CD4-positive, CD25-positive, alpha-beta regulatory T cell (primary cell): ENCODE data around the gene MCEE. TPM values are rescaled to one million over a fixed set of nuclear protein-coding genes. Genes with fewer than 3 reads are reported as not detected.

Experiments
- ATAC-seq, 2 donors: fragments of 150-1000 bp; cut with Tn5 transposase; one replicate each; pipeline ENCODE4 v1.10.0; 2021; ENCODE audit warnings: low read depth in 2 of 2, moderate number of reproducible peaks in 2 of 2, moderate library complexity in 1 of 2
- DNase-seq, 3 donors: peaks; one replicate each; pipeline versions ENCODE4 v3.0.0 to v3.0.0-alpha.2; 2012 to 2022; ENCODE audit warnings: mixed read lengths in 1 of 3
- H3K27ac ChIP-seq: one replicate; pipeline ENCODE4 v1.7.0; 2013; ENCODE audit warnings: mild to moderate bottlenecking, low read length; ENCODE audit not compliant: insufficient read depth, poor library complexity, severe bottlenecking
- H3K27me3 ChIP-seq: one replicate; pipeline ENCODE4 v1.7.0; 2013; ENCODE audit warnings: low read length; ENCODE audit not compliant: control insufficient read depth, insufficient read depth
- H3K36me3 ChIP-seq: one replicate; pipeline ENCODE4 v1.7.0; 2013; ENCODE audit warnings: mild to moderate bottlenecking, low read length, moderate library complexity; ENCODE audit not compliant: control insufficient read depth, insufficient read depth
- H3K4me1 ChIP-seq: 2 replicates; pipeline ENCODE4 v1.7.0; 2013; ENCODE audit warnings: mild to moderate bottlenecking, low read length; ENCODE audit not compliant: insufficient read depth, control insufficient read depth, poor library complexity, severe bottlenecking
- H3K4me3 ChIP-seq: one replicate; pipeline ENCODE4 v1.7.0; 2013; ENCODE audit warnings: low read depth, mild to moderate bottlenecking, low read length, moderate library complexity
- H3K9me3 ChIP-seq, 2 experiments: 1 replicate in 1 of 2; 2 replicates in 1 of 2; pipeline ENCODE4 v1.7.0; 2013; ENCODE audit warnings: low read length in 2 of 2, mild to moderate bottlenecking in 1 of 2, moderate library complexity in 1 of 2; ENCODE audit not compliant: control insufficient read depth in 2 of 2
- H3K27ac Mint-ChIP-seq, 3 donors: one replicate each; pipeline ENCODE4 v1.8.0; 2020 to 2022; ENCODE audit warnings: mild to moderate bottlenecking in 3 of 3, mixed read lengths in 3 of 3, moderate library complexity in 2 of 3
- H3K27me3 Mint-ChIP-seq: one replicate; pipeline ENCODE4 v1.8.0; 2022; ENCODE audit warnings: mild to moderate bottlenecking, mixed read lengths
- H3K36me3 Mint-ChIP-seq: one replicate; pipeline ENCODE4 v1.8.0; 2020; ENCODE audit warnings: mixed read lengths
- H3K4me1 Mint-ChIP-seq, 4 donors: one replicate each; pipeline ENCODE4 v1.8.0; 2020 to 2022; ENCODE audit warnings: mixed read lengths in 4 of 4, mild to moderate bottlenecking in 1 of 4
- H3K4me3 Mint-ChIP-seq, 4 donors: one replicate each; pipeline ENCODE4 v1.8.0; 2020 to 2022; ENCODE audit warnings: mild to moderate bottlenecking in 4 of 4, mixed read lengths in 4 of 4, moderate library complexity in 3 of 4
- H3K9me3 Mint-ChIP-seq, 7 donors: one replicate each; pipeline ENCODE4 v1.8.0; 2020 to 2022; ENCODE audit warnings: mixed read lengths in 7 of 7, mild to moderate bottlenecking in 3 of 7, moderate library complexity in 2 of 7
- polyA plus RNA-seq, 4 donors: library from polyadenylated mRNA; unstranded; fragments of 300-500 nt; fragmentation: Illumina TruSeq; gene quantifications; one replicate each; pipeline ENCODE4 v1.2.3, GENCODE V29; 2021
- total RNA-seq: library from RNA; stranded (reverse); gene quantifications from one replicate; pipeline ENCODE4 v1.2.3, GENCODE V29; 2022

MCEE gene
- total and polyA plus RNA-seq, 5 donors from 2014 or later: 12.8 to 38.2 (median 30.3) TPM

- no peaks in the 10 kb centered on the region for H3K27me3 Mint-ChIP-seq
- H3K4me1 Mint-ChIP-seq: peaks cover 15 to 49% (median 31%) of the 10 kb centered on the region in 4 donors
- H3K27me3 ChIP-seq: no peaks in the 10 kb centered on the region
- DNase-seq (no peak), ATAC-seq (no peak)
- H3K4me1 ChIP-seq: peaks cover 37% of the 10 kb centered on the region
- no peaks in the 10 kb centered on the region for H3K9me3 ChIP-seq
- H3K36me3 Mint-ChIP-seq: peaks cover 40% of the 10 kb centered on the region
- no peak overlapping the region for H3K4me3 ChIP-seq
- no peak overlapping the region for H3K27ac Mint-ChIP-seq
- H3K4me3 Mint-ChIP-seq: no peak overlapping the region
- H3K9me3 Mint-ChIP-seq: no peaks in the 10 kb centered on the region
- peaks cover 45% of the 10 kb centered on the region for H3K36me3 ChIP-seq
- H3K27ac ChIP-seq: no peak overlapping the region
Observed at GRCh38 chr2:71074893-71075395, 55.1 kb downstream of the MCEE start.

- Histone ChIP-seq H3K27ac (peak overlapping the region; percentile 82), H3K9me3 (no peaks in the 10 kb centered on the region), H3K27me3 (no peaks in the 10 kb centered on the region), H3K4me3 (no peak overlapping the region), H3K36me3 (peaks cover 40% of the 10 kb centered on the region), H3K4me1 (peaks cover 50% of the 10 kb centered on the region)
- ATAC-seq: no peak
- no peaks in the 10 kb centered on the region for H3K9me3 Mint-ChIP-seq
- H3K27me3 Mint-ChIP-seq: no peaks in the 10 kb centered on the region
- H3K27ac Mint-ChIP-seq: peak overlapping the region; percentile 76 to 80 (median 79)
- H3K4me1 Mint-ChIP-seq: peaks cover 25 to 60% (median 42%) of the 10 kb centered on the region in 4 donors
- peak overlapping the region in 3 of 4 donors; percentile 5 to 71 (median 70) for H3K4me3 Mint-ChIP-seq
- peaks cover 34% of the 10 kb centered on the region for H3K36me3 Mint-ChIP-seq
- DNase-seq: no peak
Observed at GRCh38 chr2:71073475-71073874, 56.6 kb downstream of the MCEE start.

- Histone ChIP-seq H3K9me3 (no peaks in the 10 kb centered on the region), H3K27me3 (no peaks in the 10 kb centered on the region), H3K27ac (peak overlapping the region; percentile 82), H3K4me3 (peak overlapping the region; percentile 75), H3K4me1 (peaks cover 54% of the 10 kb centered on the region), H3K36me3 (peaks cover 32% of the 10 kb centered on the region)
- DNase-seq (no peak), ATAC-seq (no peak)
- H3K9me3 Mint-ChIP-seq: no peaks in the 10 kb centered on the region
- peak overlapping the region; percentile 80 to 100 (median 92) for H3K27ac Mint-ChIP-seq
- H3K4me1 Mint-ChIP-seq: peaks cover 25 to 67% (median 46%) of the 10 kb centered on the region in 4 donors
- H3K4me3 Mint-ChIP-seq: peak overlapping the region in 3 of 4 donors; percentile 46 to 97 (median 93)
- peaks cover 30% of the 10 kb centered on the region for H3K36me3 Mint-ChIP-seq
- H3K27me3 Mint-ChIP-seq: peaks cover 4% of the 10 kb centered on the region
Observed at GRCh38 chr2:71072492-71072891, 57.5 kb downstream of the MCEE start.

- Histone ChIP-seq H3K27me3 (no peaks in the 10 kb centered on the region), H3K4me1 (peaks cover 55% of the 10 kb centered on the region), H3K9me3 (no peaks in the 10 kb centered on the region), H3K36me3 (peaks cover 26% of the 10 kb centered on the region), H3K27ac (peak overlapping the region; percentile 82), H3K4me3 (peak overlapping the region; percentile 75)
- DNase-seq (peak; percentile 48 to 58 (median 49)), ATAC-seq (no peak)
- peak overlapping the region; percentile 92 to 100 (median 94) for H3K27ac Mint-ChIP-seq
- H3K36me3 Mint-ChIP-seq: peaks cover 24% of the 10 kb centered on the region
- no peaks in the 10 kb centered on the region for H3K9me3 Mint-ChIP-seq
- peaks cover 25 to 70% (median 46%) of the 10 kb centered on the region in 4 donors for H3K4me1 Mint-ChIP-seq
- peak overlapping the region; percentile 89 to 97 (median 94) for H3K4me3 Mint-ChIP-seq
- H3K27me3 Mint-ChIP-seq: peaks cover 4% of the 10 kb centered on the region
Observed at GRCh38 chr2:71071681-71072398, 58.2 kb downstream of the MCEE start.

DNA sequence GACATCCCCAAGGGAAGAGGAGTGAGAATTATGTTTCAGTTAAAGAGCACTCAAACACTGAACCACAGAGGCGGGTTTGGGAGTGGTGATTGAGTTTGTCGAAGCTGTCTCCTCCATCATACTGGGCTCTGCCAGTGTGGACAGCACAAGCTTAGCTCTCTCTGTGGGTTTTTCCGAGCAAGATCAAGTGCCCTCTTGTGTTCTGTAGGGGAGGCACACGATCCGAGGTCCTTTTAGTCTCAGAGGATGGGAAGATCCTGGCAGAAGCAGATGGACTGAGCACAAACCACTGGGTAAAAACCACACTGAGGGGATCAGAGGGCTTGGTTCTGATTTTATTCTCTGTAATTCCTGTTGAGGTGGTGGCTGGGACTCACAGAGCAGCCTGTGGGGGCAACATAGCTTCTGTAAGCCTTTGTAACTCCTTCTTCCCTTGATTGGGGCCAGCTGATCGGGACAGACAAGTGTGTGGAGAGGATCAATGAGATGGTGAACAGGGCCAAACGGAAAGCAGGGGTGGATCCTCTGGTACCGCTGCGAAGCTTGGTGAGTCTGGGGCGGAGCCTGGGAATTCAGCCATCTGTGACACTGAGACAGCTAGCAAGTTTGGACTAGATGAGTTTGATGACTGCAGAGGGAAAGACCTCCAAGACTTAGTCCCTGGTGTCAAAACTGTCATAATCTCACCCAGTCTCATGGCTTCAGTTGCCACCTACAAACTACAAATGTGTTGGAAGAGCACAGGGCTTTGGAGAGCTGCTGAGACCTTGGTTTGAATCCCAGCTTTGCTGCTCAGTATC, 59.5 kb downstream of the MCEE start:
- Mint-ChIP-seq H3K27me3 (peaks cover 4% of the 10 kb centered on the region), H3K9me3 (no peaks in the 10 kb centered on the region), H3K36me3 (peaks cover 19% of the 10 kb centered on the region), H3K4me3 (peak overlapping the region; percentile 93 to 97 (median 96)), H3K4me1 (peaks cover 25 to 71% (median 47%) of the 10 kb centered on the region in 4 donors), H3K27ac (peak overlapping the region; percentile 84 to 99 (median 92))
- Histone ChIP-seq H3K27ac (peak overlapping the region; percentile 82), H3K27me3 (no peaks in the 10 kb centered on the region), H3K4me3 (no peak overlapping the region), H3K36me3 (peaks cover 13% of the 10 kb centered on the region), H3K9me3 (no peaks in the 10 kb centered on the region), H3K4me1 (peaks cover 55% of the 10 kb centered on the region)
- ATAC-seq: no peak
- DNase-seq: no peak

DNA sequence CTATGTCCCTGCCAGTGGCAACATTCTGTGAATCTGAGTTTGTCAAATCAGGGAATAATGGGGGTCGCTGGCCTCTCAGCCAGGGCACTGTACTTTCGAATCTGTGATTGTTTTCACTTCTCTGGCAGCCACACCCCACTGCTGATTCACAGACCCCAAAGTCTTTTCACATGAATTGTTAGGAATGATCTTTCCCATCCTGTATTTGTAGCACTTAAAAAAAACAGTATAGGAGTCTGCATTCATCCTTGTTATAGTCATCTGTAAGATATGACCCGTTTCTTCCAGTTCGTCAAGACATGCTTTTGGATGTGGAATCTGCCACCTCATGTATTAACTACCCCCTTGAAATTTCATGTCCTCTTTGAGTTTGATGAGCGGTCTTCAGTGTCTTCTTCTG, 60.7 kb downstream of the MCEE start:
- Histone ChIP-seq H3K9me3 (no peaks in the 10 kb centered on the region), H3K27me3 (no peaks in the 10 kb centered on the region), H3K36me3 (peaks cover 6% of the 10 kb centered on the region), H3K27ac (peak overlapping the region; percentile 95), H3K4me1 (peaks cover 55% of the 10 kb centered on the region), H3K4me3 (peak overlapping the region; percentile 92)
- Mint-ChIP-seq H3K4me3 (peak overlapping the region; percentile 93 to 97 (median 96)), H3K27me3 (peaks cover 9% of the 10 kb centered on the region), H3K27ac (peak overlapping the region; percentile 18 to 100 (median 99)), H3K4me1 (peaks cover 25 to 68% (median 47%) of the 10 kb centered on the region in 4 donors), H3K36me3 (peaks cover 15% of the 10 kb centered on the region), H3K9me3 (no peaks in the 10 kb centered on the region)
- no peak for DNase-seq
- ATAC-seq: no peak

DNA sequence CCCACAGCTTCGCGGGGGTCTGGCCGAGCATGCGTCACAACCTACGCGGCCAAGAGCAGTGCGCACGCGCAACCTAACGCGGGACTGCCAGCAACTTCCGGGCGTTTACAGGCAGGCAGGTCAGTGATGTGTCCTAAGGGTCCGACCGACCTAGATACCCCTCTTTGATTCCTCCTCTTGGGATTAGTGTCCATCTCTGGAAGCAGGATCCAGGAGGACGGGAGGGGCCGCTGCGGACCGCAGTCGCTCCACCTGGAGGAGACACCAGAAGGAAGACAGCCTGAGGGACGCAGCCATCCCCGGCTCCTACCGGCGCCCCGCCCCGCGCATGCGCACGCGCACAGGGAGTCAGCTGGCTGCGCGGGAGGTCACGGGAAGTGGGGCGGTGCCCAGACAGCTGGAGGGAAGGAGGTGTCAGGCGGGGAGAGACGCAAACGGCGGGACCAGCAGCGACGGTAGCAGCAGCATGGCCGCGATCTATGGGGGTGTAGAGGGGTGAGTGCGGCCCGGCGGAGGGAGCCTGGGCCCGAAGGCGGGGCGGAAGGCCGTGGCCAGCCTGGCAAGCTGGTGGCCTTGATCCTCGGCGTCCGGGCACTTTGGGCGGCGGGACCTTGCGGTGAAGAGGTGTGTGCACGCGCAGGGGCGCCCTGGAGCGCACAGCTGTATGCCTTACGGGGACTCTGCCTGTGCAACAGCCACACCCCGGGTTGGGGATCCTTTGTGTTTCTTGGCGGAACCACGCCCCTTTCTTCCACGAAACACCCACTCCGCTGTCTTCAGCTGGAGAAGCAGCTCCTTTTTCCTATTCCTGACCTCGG, 61.6 kb downstream of the MCEE start, which contains the start of gene NAGK:
TSS of gene NAGK (plus strand) at position 431 of the 818 bp plus-strand sequence. CDS start at position 467, 36 bp downstream.
- ATAC-seq (peak; percentile 87 to 89), DNase-seq (peak; percentile 96 to 99 (median 98))
- H3K36me3 ChIP-seq: no peaks in the 10 kb centered on the region
- H3K27me3 ChIP-seq: no peaks in the 10 kb centered on the region
- Mint-ChIP-seq H3K27me3 (peaks cover 14% of the 10 kb centered on the region), H3K4me3 (peak within 1 kb of the TSS; percentile 93 to 97 (median 96)), H3K36me3 (peaks cover 6% of the 10 kb centered on the region), H3K27ac (peak within 1 kb of the TSS; percentile 96 to 100 (median 99)), H3K4me1 (peaks cover 25 to 58% (median 42%) of the 10 kb centered on the region in 4 donors), H3K9me3 (no peaks in the 10 kb centered on the region)
- H3K9me3 ChIP-seq: no peaks in the 10 kb centered on the region
- H3K4me3 ChIP-seq: peak within 1 kb of the TSS; percentile 92
- H3K4me1 ChIP-seq: peaks cover 51% of the 10 kb centered on the region
- peak within 1 kb of the TSS; percentile 95 for H3K27ac ChIP-seq
